Measurements from ENCODE around the gene LPIN3.

The LPIN3 gene

DNA sequence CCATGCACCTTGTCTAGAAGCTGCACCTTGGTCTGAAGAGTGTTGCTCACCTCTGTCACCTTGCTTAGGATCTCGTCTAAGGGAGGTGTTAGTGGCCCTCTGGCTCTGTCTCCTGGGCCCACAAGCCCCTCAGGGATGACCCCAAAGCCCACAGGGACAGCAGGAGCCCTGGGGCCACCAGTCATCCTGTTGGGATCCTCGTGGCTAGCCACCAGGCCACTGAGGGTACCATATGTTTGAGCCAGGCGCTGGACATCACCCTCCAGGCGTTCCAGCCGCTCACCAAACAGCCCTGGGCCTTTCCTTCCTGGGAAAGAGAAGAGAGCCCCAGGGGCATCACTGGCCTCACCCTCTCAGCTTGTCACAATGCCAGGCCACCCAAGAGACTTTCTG is 22.1 kb downstream of the LPIN3 start:
- peaks cover 23% of the 10 kb centered on the region for H3K27me3 ChIP-seq (replicated peaks; ENCODE audit: insufficient read depth, low read length)
- no peaks in the 10 kb centered on the region for H3K9me2 ChIP-seq (replicated peaks; ENCODE audit: insufficient read depth, low read length)
- H3K4me2 ChIP-seq (ENCODE audit: low read depth, low read length), result no peak overlapping the region
- H3K4me1 ChIP-seq (ENCODE audit: low read length), result no peaks in the 10 kb centered on the region
- H3K4me3 ChIP-seq (ENCODE audit: low read length), result no peak overlapping the region
- no peak for TF ChIP-seq EZH2phosphoT487 (IDR thresholded peaks at IDR 0.05; ENCODE audit: low read length)
- no peak for TF ChIP-seq EZH2 (optimal IDR thresholded peaks at IDR 0.05; ENCODE audit: low read depth, low read length)
- TF ChIP-seq, protein P1, sequence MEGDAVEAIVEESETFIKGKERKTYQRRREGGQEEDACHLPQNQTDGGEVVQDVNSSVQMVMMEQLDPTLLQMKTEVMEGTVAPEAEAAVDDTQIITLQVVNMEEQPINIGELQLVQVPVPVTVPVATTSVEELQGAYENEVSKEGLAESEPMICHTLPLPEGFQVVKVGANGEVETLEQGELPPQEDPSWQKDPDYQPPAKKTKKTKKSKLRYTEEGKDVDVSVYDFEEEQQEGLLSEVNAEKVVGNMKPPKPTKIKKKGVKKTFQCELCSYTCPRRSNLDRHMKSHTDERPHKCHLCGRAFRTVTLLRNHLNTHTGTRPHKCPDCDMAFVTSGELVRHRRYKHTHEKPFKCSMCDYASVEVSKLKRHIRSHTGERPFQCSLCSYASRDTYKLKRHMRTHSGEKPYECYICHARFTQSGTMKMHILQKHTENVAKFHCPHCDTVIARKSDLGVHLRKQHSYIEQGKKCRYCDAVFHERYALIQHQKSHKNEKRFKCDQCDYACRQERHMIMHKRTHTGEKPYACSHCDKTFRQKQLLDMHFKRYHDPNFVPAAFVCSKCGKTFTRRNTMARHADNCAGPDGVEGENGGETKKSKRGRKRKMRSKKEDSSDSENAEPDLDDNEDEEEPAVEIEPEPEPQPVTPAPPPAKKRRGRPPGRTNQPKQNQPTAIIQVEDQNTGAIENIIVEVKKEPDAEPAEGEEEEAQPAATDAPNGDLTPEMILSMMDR (IDR thresholded peaks at IDR 0.05; ENCODE audit: low read length), result no peak
- H3K9me3 ChIP-seq (replicated peaks; ENCODE audit: insufficient read depth, low read length), result no peaks in the 10 kb centered on the region
- no peak overlapping the region for H2AFZ ChIP-seq (ENCODE audit: low read length)
- no peak overlapping the region for H3K27ac ChIP-seq (ENCODE audit: low read length)
- H3K36me3 ChIP-seq (replicated peaks; ENCODE audit: insufficient read depth, low read length), result no peaks in the 10 kb centered on the region
- H3F3A ChIP-seq (ENCODE audit: insufficient read depth, low read length), result no peaks in the 10 kb centered on the region
- H3K79me2 ChIP-seq (ENCODE audit: low read length), result no peaks in the 10 kb centered on the region
- H4K20me1 ChIP-seq (ENCODE audit: insufficient read depth, low read length), result no peaks in the 10 kb centered on the region
- no peak overlapping the region for H3K9ac ChIP-seq (ENCODE audit: low read length)
- no peak for DNase-seq

DNA sequence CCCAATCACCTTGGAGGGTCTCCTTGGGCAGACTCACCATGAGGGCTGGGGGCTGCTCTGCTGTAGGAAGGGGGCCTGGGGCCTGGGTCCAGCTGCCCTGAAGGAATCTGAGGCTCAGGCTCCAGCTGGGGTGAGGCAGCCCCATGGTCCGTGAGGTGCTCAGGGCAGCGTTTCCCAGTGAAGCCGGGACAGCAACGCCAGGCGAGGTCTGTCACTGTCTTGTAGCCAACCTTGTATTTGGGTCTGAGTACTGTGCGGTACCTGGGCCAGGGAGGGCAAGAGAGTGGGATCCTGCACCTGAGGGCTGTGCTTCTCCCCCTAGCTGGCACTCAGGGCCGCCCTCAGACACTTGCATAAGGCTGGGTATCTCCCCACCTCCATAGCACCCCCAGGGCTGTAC is 23.0 kb downstream of the LPIN3 start:
- Histone ChIP-seq H3K9me2 (replicated peaks; ENCODE audit: insufficient read depth, low read length) (no peaks in the 10 kb centered on the region), H3K27me3 (replicated peaks; ENCODE audit: insufficient read depth, low read length) (peaks cover 24% of the 10 kb centered on the region), H3K9me3 (replicated peaks; ENCODE audit: insufficient read depth, low read length) (no peaks in the 10 kb centered on the region), H3K4me1 (ENCODE audit: low read length) (no peaks in the 10 kb centered on the region), H2AFZ (ENCODE audit: low read length) (no peak overlapping the region), H4K20me1 (ENCODE audit: insufficient read depth, low read length) (no peaks in the 10 kb centered on the region), H3K4me2 (ENCODE audit: low read depth, low read length) (no peak overlapping the region), H3K4me3 (ENCODE audit: low read length) (no peak overlapping the region), H3K27ac (ENCODE audit: low read length) (no peak overlapping the region), H3K9ac (ENCODE audit: low read length) (no peak overlapping the region), H3F3A (ENCODE audit: insufficient read depth, low read length) (no peaks in the 10 kb centered on the region), H3K79me2 (ENCODE audit: low read length) (no peaks in the 10 kb centered on the region), H3K36me3 (replicated peaks; ENCODE audit: insufficient read depth, low read length) (no peaks in the 10 kb centered on the region)
- no peak for DNase-seq
- TF ChIP-seq EZH2phosphoT487 (IDR thresholded peaks at IDR 0.05; ENCODE audit: low read length) (no peak), EZH2 (optimal IDR thresholded peaks at IDR 0.05; ENCODE audit: low read depth, low read length) (no peak)
- TF ChIP-seq, protein P1 (IDR thresholded peaks at IDR 0.05; ENCODE audit: low read length), result no peak

DNA sequence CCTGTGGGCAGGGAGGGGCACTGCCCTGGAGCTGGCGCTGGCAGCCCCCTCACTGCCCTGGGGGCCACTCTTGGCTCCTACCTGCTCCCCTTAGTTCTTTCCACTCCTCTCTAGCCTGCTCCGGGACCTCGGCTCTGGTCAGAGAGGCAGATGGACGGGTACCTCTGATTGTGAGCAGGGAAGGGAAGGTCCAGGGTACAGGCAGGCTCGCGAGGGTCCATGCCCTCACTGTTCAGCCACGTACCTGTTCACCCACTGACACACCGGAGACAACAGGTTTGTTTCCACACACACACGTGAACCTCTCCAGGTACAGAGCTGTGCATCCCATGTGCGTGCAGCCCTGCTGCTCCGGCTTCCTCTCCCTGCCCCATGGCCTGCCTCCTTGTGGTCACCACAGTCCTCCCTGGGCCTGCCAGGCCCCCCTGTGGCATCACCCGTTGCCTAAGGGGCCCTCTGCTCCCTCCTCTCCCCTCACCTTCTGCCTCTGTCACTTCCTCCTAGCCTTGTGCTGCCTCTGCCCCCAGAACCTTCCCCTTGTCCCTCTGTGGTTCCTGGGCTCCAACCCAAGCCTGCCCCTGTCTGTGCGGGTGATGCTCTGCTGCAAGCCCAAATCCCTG is 23.7 kb downstream of the LPIN3 start:
- Histone ChIP-seq H3K4me3 (ENCODE audit: low read length) (no peak overlapping the region), H3F3A (ENCODE audit: insufficient read depth, low read length) (no peaks in the 10 kb centered on the region), H2AFZ (ENCODE audit: low read length) (no peak overlapping the region), H4K20me1 (ENCODE audit: insufficient read depth, low read length) (no peaks in the 10 kb centered on the region), H3K27me3 (replicated peaks; ENCODE audit: insufficient read depth, low read length) (peaks cover 24% of the 10 kb centered on the region), H3K4me1 (ENCODE audit: low read length) (peaks cover 4% of the 10 kb centered on the region; the same call in 1 of the 2 replicates), H3K4me2 (ENCODE audit: low read depth, low read length) (no peak overlapping the region), H3K9ac (ENCODE audit: low read length) (no peak overlapping the region), H3K9me2 (replicated peaks; ENCODE audit: insufficient read depth, low read length) (no peaks in the 10 kb centered on the region), H3K9me3 (replicated peaks; ENCODE audit: insufficient read depth, low read length) (no peaks in the 10 kb centered on the region), H3K36me3 (replicated peaks; ENCODE audit: insufficient read depth, low read length) (no peaks in the 10 kb centered on the region), H3K27ac (ENCODE audit: low read length) (no peak overlapping the region), H3K79me2 (ENCODE audit: low read length) (no peaks in the 10 kb centered on the region)
- TF ChIP-seq, protein P1 (IDR thresholded peaks at IDR 0.05; ENCODE audit: low read length), result no peak
- TF ChIP-seq EZH2phosphoT487 (IDR thresholded peaks at IDR 0.05; ENCODE audit: low read length), result no peak
- no peak for TF ChIP-seq EZH2 (optimal IDR thresholded peaks at IDR 0.05; ENCODE audit: low read depth, low read length)
- DNase-seq, result no peak
